IPS DF 19.7 (cell line): Measurements from ENCODE around the gene AFDN.

Experiments used
- DNase-seq: peaks from one replicate; pipeline ENCODE4 v3.0.0-alpha.2; 2013; ENCODE audit warnings: low read depth, low spot score

Gene AFDN

GRCh38 chr6:167977717-167978467, 151.2 kb downstream of the AFDN start:
- no peak for DNase-seq

- DNase-seq, result no peak
Observed at GRCh38 chr6:167978607-167979006, 151.9 kb downstream of the AFDN start.

GRCh38 chr6:167979436-167980139, 152.9 kb downstream of the AFDN start:
- DNase-seq, result no peak

GRCh38 chr6:167980911-167981580, 154.3 kb downstream of the AFDN start:
- no peak for DNase-seq

GRCh38 chr6:167981916-167982462, 155.3 kb downstream of the AFDN start:
- DNase-seq, result no peak

- no peak for DNase-seq
Observed at GRCh38 chr6:167984144-167984719, 157.5 kb downstream of the AFDN start.

GRCh38 chr6:167984876-167985604, 158.3 kb downstream of the AFDN start:
- DNase-seq, result no peak

- no peak for DNase-seq
Observed at GRCh38 chr6:167985911-167986595, 159.3 kb downstream of the AFDN start.

- DNase-seq, result no peak
Observed at GRCh38 chr6:167987396-167988153, 160.9 kb downstream of the AFDN start.

- no peak for DNase-seq
Observed at GRCh38 chr6:167988154-167988495, 161.4 kb downstream of the AFDN start.

- no peak for DNase-seq
Observed at GRCh38 chr6:167988945-167989841, 162.5 kb downstream of the AFDN start.

GRCh38 chr6:167990016-167990945, 163.6 kb downstream of the AFDN start:
- DNase-seq, result no peak

- no peak for DNase-seq
Observed at GRCh38 chr6:167993169-167993568, 166.5 kb downstream of the AFDN start.

- no peak for DNase-seq
Observed at GRCh38 chr6:167993831-167994230, 167.1 kb downstream of the AFDN start.

- no peak for DNase-seq
Observed at GRCh38 chr6:167995302-167995701, 168.6 kb downstream of the AFDN start.

- no peak for DNase-seq
Observed at GRCh38 chr6:167995731-167996151, 169.0 kb downstream of the AFDN start.

GRCh38 chr6:167996424-167997199, 169.9 kb downstream of the AFDN start:
- DNase-seq, result peak; percentile 28
